BE2C (cell line): Measurements from ENCODE around the gene ERH. TPM values are rescaled to one million over a fixed set of nuclear protein-coding genes. Genes with fewer than 3 reads are reported as not detected.
A peak's percentile ranks its signal among the peaks of the same experiment; 100 is the strongest.

ENCODE experiments used
- DNase-seq: peaks from one replicate; pipeline ENCODE4 v3.0.0-alpha.2; 2020
- H3K27me3 ChIP-seq: fragments of 250-450 bp; sonication (Bioruptor Pico); 2 replicates; pipeline ENCODE4 v1.5.1; 2020; ENCODE audit warnings: mild to moderate bottlenecking
- H3K36me3 ChIP-seq: fragments of 250-450 bp; sonication (Bioruptor Pico); 2 replicates; pipeline ENCODE4 v1.5.1; 2020; ENCODE audit warnings: mild to moderate bottlenecking
- H3K4me1 ChIP-seq: fragments of 250-450 bp; sonication (Bioruptor Pico); 2 replicates; pipeline ENCODE4 v1.5.1; 2020
- H3K4me3 ChIP-seq: 2 replicates; pipeline ENCODE4 v1.5.1; 2011; ENCODE audit warnings: low read depth, low read length
- H3K9me3 ChIP-seq: fragments of 250-450 bp; sonication (Bioruptor Pico); 2 replicates; pipeline ENCODE4 v1.5.1; 2020
- CTCF ChIP-seq: IDR thresholded peaks from 2 replicates; pipeline ENCODE4 v1.5.1; 2012; ENCODE audit warnings: mild to moderate bottlenecking, low read depth, low read length
- polyA plus RNA-seq: library from polyadenylated mRNA; unstranded; fragments of >200 nt; gene quantifications from one replicate; pipeline ENCODE4 v1.2.1, GENCODE V29; 2012; ENCODE audit warnings: low read depth, missing spikeins; ENCODE audit not compliant: insufficient read length, insufficient read depth

The ERH gene
- 617 TPM for polyA plus RNA-seq

- Histone ChIP-seq H3K27me3 (no peaks in the 10 kb centered on the region), H3K4me3 (peak within 1 kb of the TSS; percentile 92), H3K36me3 (peaks cover 40% of the 10 kb centered on the region), H3K4me1 (no peaks in the 10 kb centered on the region), H3K9me3 (no peaks in the 10 kb centered on the region)
- TF ChIP-seq CTCF = no peak
- DNase-seq = peak; percentile 96
These were observed at the start of gene ERH, which contains the start of gene SLC39A9 for GRCh38 chr14:69398053-69398817. TSS of gene ERH (minus strand) at chr14:69398299. CDS start at chr14:69398233, 66 bp downstream. TSS of gene SLC39A9 (plus strand) at chr14:69398692. CDS start at chr14:69399370, 678 bp downstream.

GRCh38 chr14:69443296-69443805 is 45.3 kb upstream of the ERH start:
- Histone ChIP-seq H3K27me3 (no peaks in the 10 kb centered on the region), H3K4me3 (no peak overlapping the region), H3K4me1 (no peaks in the 10 kb centered on the region), H3K9me3 (no peaks in the 10 kb centered on the region), H3K36me3 (no peaks in the 10 kb centered on the region; the same call in 1 of the 2 replicates)
- no peak for DNase-seq
- TF ChIP-seq CTCF = no peak

- Histone ChIP-seq H3K27me3 (no peaks in the 10 kb centered on the region), H3K4me1 (no peaks in the 10 kb centered on the region), H3K4me3 (no peak overlapping the region), H3K9me3 (no peaks in the 10 kb centered on the region), H3K36me3 (no peaks in the 10 kb centered on the region; the same call in 1 of the 2 replicates)
- no peak for DNase-seq
- no peak for TF ChIP-seq CTCF
These were observed 43.8 kb upstream of the ERH start for GRCh38 chr14:69441948-69442347.

- Histone ChIP-seq H3K36me3 (no peaks in the 10 kb centered on the region), H3K4me3 (no peak overlapping the region), H3K4me1 (no peaks in the 10 kb centered on the region), H3K27me3 (no peaks in the 10 kb centered on the region), H3K9me3 (no peaks in the 10 kb centered on the region)
- no peak for TF ChIP-seq CTCF
- no peak for DNase-seq
These were observed 41.6 kb upstream of the ERH start for GRCh38 chr14:69439521-69440270.

GRCh38 chr14:69432364-69432763 is 34.3 kb upstream of the ERH start:
- H3K27me3 ChIP-seq = no peaks in the 10 kb centered on the region
- H3K4me3 ChIP-seq = no peak overlapping the region
- H3K4me1 ChIP-seq = no peaks in the 10 kb centered on the region
- no peaks in the 10 kb centered on the region for H3K9me3 ChIP-seq
- no peak for TF ChIP-seq CTCF
- peaks cover 3% of the 10 kb centered on the region; the same call in 1 of the 2 replicates for H3K36me3 ChIP-seq
- no peak for DNase-seq
